Smooth muscle cell (in vitro differentiated cells): ENCODE measurements around the gene BAIAP2L2. TPM values are rescaled to one million over a fixed set of nuclear protein-coding genes. Genes with fewer than 3 reads are reported as not detected.

Experiments used
- DNase-seq: peaks from one replicate; lab custom pipeline; 2025; ENCODE audit not compliant: unreplicated experiment; lab: John Stamatoyannopoulos, UW
- H2AFZ ChIP-seq: fragments of 200-600 bp; sonication (generic); 2 replicates; pipeline ENCODE4 v1.6.0; 2016; ENCODE audit warnings: antibody characterized with exemption, low read depth, mild to moderate bottlenecking
- H3F3A ChIP-seq: fragments of 200-600 bp; sonication (generic); 2 replicates; pipeline ENCODE4 v1.6.0; 2017; ENCODE audit warnings: antibody characterized with exemption, low read depth
- H3K27ac ChIP-seq: fragments of 200-600 bp; sonication (generic); 2 replicates; pipeline ENCODE4 v1.5.1; 2016; ENCODE audit warnings: low read depth, mild to moderate bottlenecking
- H3K27me3 ChIP-seq: fragments of 200-600 bp; sonication (generic); 2 replicates; pipeline ENCODE4 v1.6.1; 2016; ENCODE audit warnings: low read depth, mild to moderate bottlenecking
- H3K36me3 ChIP-seq: fragments of 200-600 bp; sonication (generic); 2 replicates; pipeline ENCODE4 v1.5.1; 2016; ENCODE audit warnings: low read depth
- H3K4me1 ChIP-seq: fragments of 200-600 bp; sonication (generic); 2 replicates; pipeline ENCODE4 v1.5.1; 2016; ENCODE audit warnings: low read depth
- H3K4me2 ChIP-seq: fragments of 200-600 bp; sonication (generic); 2 replicates; pipeline ENCODE4 v1.6.0; 2016; ENCODE audit warnings: mild to moderate bottlenecking
- H3K4me3 ChIP-seq: fragments of 200-600 bp; sonication (generic); 2 replicates; pipeline ENCODE4 v1.5.1; 2016; ENCODE audit warnings: mild to moderate bottlenecking
- H3K79me2 ChIP-seq: fragments of 200-600 bp; sonication (generic); 2 replicates; pipeline ENCODE4 v1.6.0; 2016; ENCODE audit warnings: low read depth, mild to moderate bottlenecking
- H3K9ac ChIP-seq: fragments of 200-600 bp; sonication (generic); 2 replicates; pipeline ENCODE4 v1.6.0; 2016; ENCODE audit warnings: low read depth
- H3K9me3 ChIP-seq: fragments of 200-600 bp; sonication (generic); replicated peaks from 2 replicates; pipeline ENCODE4 v1.5.1; 2016; ENCODE audit warnings: low read depth
- H4K20me1 ChIP-seq: fragments of 200-600 bp; sonication (generic); 2 replicates; pipeline ENCODE4 v1.6.0; 2016; ENCODE audit warnings: low read depth
- WGBS: methylation state at CpG from one replicate; pipeline ENCODE4 v1.1.7; 2016; ENCODE audit warnings: low lambda C conversion rate; 5-methylcytosine and 5-hydroxymethylcytosine counted together
- polyA plus RNA-seq: library from polyadenylated mRNA; unstranded; fragments of >200 nt; fragmentation: Nextera tagmentation; extraction: Ambion mirVana; gene quantifications from 2 replicates; pipeline ENCODE4 v1.2.1, GENCODE V29; 2016
- total RNA-seq: library from RNA; depleted of rRNA; stranded (reverse); fragments of >200 nt; gene quantifications from 2 replicates; pipeline ENCODE4 v1.2.3, GENCODE V29; 2014
- TF ChIP-seq, protein P1 (sequence below): fragments of 200-600 bp; sonication (generic); IDR thresholded peaks from 2 replicates; pipeline ENCODE4 v1.5.1; 2017; ENCODE audit warnings: borderline replicate concordance, mild to moderate bottlenecking, antibody characterized with exemption; ENCODE audit not compliant: insufficient read depth, poor library complexity, severe bottlenecking

The BAIAP2L2 gene
- total and polyA plus RNA-seq, 2 experiments from 2014 or later: 0.13 to 1.3 TPM

DNA sequence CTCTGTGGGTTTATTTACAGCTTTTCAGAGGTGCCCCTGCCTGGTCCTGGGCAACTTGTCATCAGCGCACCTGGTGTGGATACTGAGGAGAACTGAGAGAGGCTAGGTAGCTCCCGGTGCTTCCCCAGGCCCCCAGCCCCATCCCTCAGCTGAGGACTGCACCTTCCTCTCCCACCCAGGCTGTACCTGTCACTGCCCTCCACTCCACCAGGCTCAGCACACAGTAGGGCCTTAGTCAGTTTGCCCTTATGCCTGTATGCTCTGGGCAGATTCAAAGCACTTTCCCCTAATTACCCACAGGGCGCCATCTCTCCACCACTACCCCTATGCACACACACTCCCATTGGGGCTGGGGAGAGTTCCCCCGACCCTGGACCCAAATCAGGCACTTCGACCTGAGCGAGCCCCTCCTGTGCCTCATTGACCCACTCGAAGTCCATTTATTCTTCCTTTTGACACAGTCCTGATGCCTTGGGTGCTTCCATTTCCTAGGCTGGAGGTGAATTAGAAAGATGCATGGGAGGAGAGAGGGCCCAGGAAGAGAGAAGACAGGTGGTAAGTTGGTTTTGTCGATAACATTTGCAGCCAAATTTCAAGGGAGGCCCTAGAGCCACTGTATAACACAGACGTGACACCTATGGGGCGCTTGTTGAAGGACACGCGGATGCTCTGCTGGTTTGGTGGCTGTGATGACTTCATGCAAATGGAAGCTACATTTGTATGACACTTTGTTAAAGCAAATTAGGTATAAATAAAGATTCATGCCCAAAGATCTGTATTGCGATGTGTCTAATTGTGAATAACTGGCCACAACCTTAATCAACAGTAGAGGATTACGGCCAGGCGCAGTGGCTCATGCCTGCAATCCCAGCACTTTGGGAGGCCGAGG, 67.1 kb downstream of the BAIAP2L2 start:
- Histone ChIP-seq H3K9me3 (no peaks in the 10 kb centered on the region), H3K4me1 (no peaks in the 10 kb centered on the region), H3K4me2 (no peak overlapping the region), H3K27me3 (peaks cover 5% of the 10 kb centered on the region), H3K9ac (no peak overlapping the region), H4K20me1 (no peaks in the 10 kb centered on the region), H3K27ac (no peak overlapping the region), H2AFZ (no peak overlapping the region), H3K4me3 (no peak overlapping the region), H3K79me2 (no peaks in the 10 kb centered on the region), H3K36me3 (no peaks in the 10 kb centered on the region), H3F3A (no peaks in the 10 kb centered on the region)
- WGBS: 93% methylated on average over 16 of the region's 16 CpGs
- DNase-seq: no peak
- TF ChIP-seq, protein P1, sequence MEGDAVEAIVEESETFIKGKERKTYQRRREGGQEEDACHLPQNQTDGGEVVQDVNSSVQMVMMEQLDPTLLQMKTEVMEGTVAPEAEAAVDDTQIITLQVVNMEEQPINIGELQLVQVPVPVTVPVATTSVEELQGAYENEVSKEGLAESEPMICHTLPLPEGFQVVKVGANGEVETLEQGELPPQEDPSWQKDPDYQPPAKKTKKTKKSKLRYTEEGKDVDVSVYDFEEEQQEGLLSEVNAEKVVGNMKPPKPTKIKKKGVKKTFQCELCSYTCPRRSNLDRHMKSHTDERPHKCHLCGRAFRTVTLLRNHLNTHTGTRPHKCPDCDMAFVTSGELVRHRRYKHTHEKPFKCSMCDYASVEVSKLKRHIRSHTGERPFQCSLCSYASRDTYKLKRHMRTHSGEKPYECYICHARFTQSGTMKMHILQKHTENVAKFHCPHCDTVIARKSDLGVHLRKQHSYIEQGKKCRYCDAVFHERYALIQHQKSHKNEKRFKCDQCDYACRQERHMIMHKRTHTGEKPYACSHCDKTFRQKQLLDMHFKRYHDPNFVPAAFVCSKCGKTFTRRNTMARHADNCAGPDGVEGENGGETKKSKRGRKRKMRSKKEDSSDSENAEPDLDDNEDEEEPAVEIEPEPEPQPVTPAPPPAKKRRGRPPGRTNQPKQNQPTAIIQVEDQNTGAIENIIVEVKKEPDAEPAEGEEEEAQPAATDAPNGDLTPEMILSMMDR: no peak

DNA sequence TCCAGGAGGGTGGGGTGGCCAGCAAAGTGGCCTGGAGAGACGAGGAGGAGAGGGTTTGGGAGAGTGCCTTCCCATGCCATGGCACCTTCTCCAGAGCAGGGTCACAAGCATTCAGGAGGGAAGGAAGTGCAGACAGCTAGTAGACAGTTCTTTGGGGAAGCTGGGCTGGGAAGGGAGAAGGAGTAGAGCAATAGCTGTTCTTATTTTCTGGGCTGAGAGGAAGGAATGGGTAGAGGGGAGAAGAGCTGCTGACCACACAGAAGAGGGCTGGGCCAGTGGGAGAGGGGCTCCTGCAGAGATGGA, 68.0 kb downstream of the BAIAP2L2 start:
- DNase-seq: no peak
- no peaks in the 10 kb centered on the region for H3F3A ChIP-seq
- H3K79me2 ChIP-seq: no peaks in the 10 kb centered on the region
- H3K4me3 ChIP-seq: no peak overlapping the region
- H3K36me3 ChIP-seq: no peaks in the 10 kb centered on the region
- no peak overlapping the region for H3K27ac ChIP-seq
- H4K20me1 ChIP-seq: no peaks in the 10 kb centered on the region
- 75% methylated on average over 1 of the region's 1 CpG for WGBS
- H3K9me3 ChIP-seq: no peaks in the 10 kb centered on the region
- H3K27me3 ChIP-seq: no peaks in the 10 kb centered on the region
- no peak overlapping the region for H2AFZ ChIP-seq
- no peaks in the 10 kb centered on the region for H3K4me1 ChIP-seq
- H3K9ac ChIP-seq: no peak overlapping the region
- TF ChIP-seq, protein P1: no peak
- H3K4me2 ChIP-seq: no peak overlapping the region

DNA sequence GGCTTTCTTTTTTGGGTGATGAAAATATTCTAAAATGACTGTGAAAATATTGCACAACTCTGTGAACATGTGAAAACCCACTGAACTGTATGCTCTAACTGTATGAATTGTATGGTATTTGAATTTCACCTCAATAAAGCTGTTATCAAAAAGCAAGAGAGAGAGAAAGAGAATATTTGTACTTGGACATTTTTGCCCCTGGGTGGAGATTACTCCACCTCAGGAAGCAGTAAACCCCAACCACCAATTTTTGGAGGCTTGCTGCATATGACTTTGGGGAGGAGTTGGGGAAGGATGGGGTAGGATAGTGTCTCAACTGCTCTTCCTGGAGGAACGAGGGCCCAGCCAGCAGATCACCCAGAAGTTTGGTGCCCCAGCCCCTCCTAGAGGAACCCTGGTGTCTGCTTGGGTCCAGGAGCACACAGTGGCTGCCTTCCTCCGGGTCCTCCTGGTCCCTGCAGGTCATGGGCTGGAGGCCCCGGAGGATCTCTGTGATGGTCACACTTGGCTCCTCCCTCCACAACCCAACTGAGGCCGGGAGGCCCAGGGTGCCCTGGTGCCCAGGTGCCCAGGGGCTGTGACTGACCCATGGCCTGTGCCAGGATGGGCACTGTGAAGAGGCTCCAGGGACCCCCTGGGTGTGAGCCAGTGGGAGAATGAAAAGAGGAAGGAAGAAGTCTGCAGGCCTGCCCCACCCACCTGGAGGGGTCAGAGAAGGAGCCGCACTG, 68.6 kb downstream of the BAIAP2L2 start:
- no peaks in the 10 kb centered on the region for H3K4me1 ChIP-seq
- TF ChIP-seq, protein P1: no peak
- H3K4me2 ChIP-seq: no peak overlapping the region
- H3F3A ChIP-seq: no peaks in the 10 kb centered on the region
- H3K79me2 ChIP-seq: no peaks in the 10 kb centered on the region
- H4K20me1 ChIP-seq: no peaks in the 10 kb centered on the region
- H3K36me3 ChIP-seq: no peaks in the 10 kb centered on the region
- WGBS: 86% methylated on average over 5 of the region's 5 CpGs
- H3K9ac ChIP-seq: no peak overlapping the region
- no peaks in the 10 kb centered on the region for H3K9me3 ChIP-seq
- H3K27me3 ChIP-seq: no peaks in the 10 kb centered on the region
- H3K4me3 ChIP-seq: no peak overlapping the region
- DNase-seq: no peak
- H2AFZ ChIP-seq: no peak overlapping the region
- H3K27ac ChIP-seq: no peak overlapping the region
